Activated T-cell treated with anti-CD3 and anti-CD28 coated beads for 48 hours (primary cell): Measurements from ENCODE around the gene CREB3.
A peak's percentile ranks its signal among the peaks of the same experiment; 100 is the strongest.

ENCODE experiments used
- DNase-seq: peaks from one replicate; pipeline ENCODE4 v3.0.0-alpha.2; 2020; ENCODE audit warnings: low read depth

The CREB3 gene

GRCh38 chr9:35732185-35732799, at the start of gene CREB3, which contains the start of gene TLN1:
CREB3 (plus strand) TSS chr9:35732666; CDS start chr9:35732773, 107 bp downstream.
TLN1 (minus strand) TSS chr9:35732195; CDS start chr9:35725694, 6,501 bp downstream.
- DNase-seq, result peak; percentile 95

- DNase-seq, result no peak
Observed at GRCh38 chr9:35683323-35683722, 49.1 kb upstream of the CREB3 start.

GRCh38 chr9:35684921-35685320, 47.5 kb upstream of the CREB3 start:
- no peak for DNase-seq

GRCh38 chr9:35685506-35685905, 47.0 kb upstream of the CREB3 start:
- no peak for DNase-seq

GRCh38 chr9:35686222-35687203, 46.0 kb upstream of the CREB3 start:
- no peak for DNase-seq

- no peak for DNase-seq
Observed at GRCh38 chr9:35687306-35687705, 45.2 kb upstream of the CREB3 start.

GRCh38 chr9:35687972-35688557, 44.4 kb upstream of the CREB3 start:
- DNase-seq, result no peak

GRCh38 chr9:35688558-35689541, 43.6 kb upstream of the CREB3 start:
- no peak for DNase-seq

GRCh38 chr9:35689542-35690293, 42.7 kb upstream of the CREB3 start, which contains the start of gene TPM2:
TPM2 (minus strand) TSS chr9:35689925; CDS start chr9:35689817, 108 bp downstream.
- no peak for DNase-seq

GRCh38 chr9:35690294-35690613, 42.2 kb upstream of the CREB3 start:
- DNase-seq, result no peak

GRCh38 chr9:35690614-35691333, 41.7 kb upstream of the CREB3 start:
- no peak for DNase-seq

- DNase-seq, result no peak
Observed at GRCh38 chr9:35691334-35691650, 41.2 kb upstream of the CREB3 start.

GRCh38 chr9:35691757-35692301, 40.6 kb upstream of the CREB3 start:
- no peak for DNase-seq

- no peak for DNase-seq
Observed at GRCh38 chr9:35695943-35696401, 36.5 kb upstream of the CREB3 start.

- DNase-seq, result peak; percentile 45
Observed at GRCh38 chr9:35696520-35697215, 35.8 kb upstream of the CREB3 start.

- DNase-seq, result no peak
Observed at GRCh38 chr9:35697486-35697885, 35.0 kb upstream of the CREB3 start.

- no peak for DNase-seq
Observed at GRCh38 chr9:35698231-35698630, 34.2 kb upstream of the CREB3 start.

GRCh38 chr9:35700031-35700430, 32.4 kb upstream of the CREB3 start:
- no peak for DNase-seq

- DNase-seq, result no peak
Observed at GRCh38 chr9:35700942-35701341, 31.5 kb upstream of the CREB3 start.
